Erythroblast (primary cell): ENCODE measurements around the gene CATSPERB.
"Not testable (repeated sequence)": the region's sequence is repeated elsewhere in the genome, so short reads cannot be mapped to it uniquely, and the experiment has no call there.

Experiments used
- DNase-seq, 2 experiments: peaks; one replicate each; lab custom pipeline; 2025; lab: John Stamatoyannopoulos, UW
- GATA1 ChIP-seq: IDR thresholded peaks from 2 replicates; pipeline ENCODE4 v1.6.1; 2011; ENCODE audit warnings: low read depth, mild to moderate bottlenecking, control low read depth, low read length, moderate library complexity
- POLR2A ChIP-seq: IDR thresholded peaks from 2 replicates; pipeline ENCODE4 v1.6.1; 2011; ENCODE audit warnings: mild to moderate bottlenecking, low read length

CATSPERB gene

GRCh38 chr14:91674911-91675310, 57.0 kb downstream of the CATSPERB start:
- TF ChIP-seq POLR2A (no peak), GATA1 (no peak)
- DNase-seq = no peak

- no peak for DNase-seq
- TF ChIP-seq POLR2A = no peak
- no peak for TF ChIP-seq GATA1
These were observed 62.0 kb downstream of the CATSPERB start for GRCh38 chr14:91669867-91670266.

- DNase-seq = not testable (repeated sequence)
These were observed 64.8 kb downstream of the CATSPERB start for GRCh38 chr14:91667101-91667500.

- DNase-seq = no peak
- TF ChIP-seq POLR2A = no peak
- no peak for TF ChIP-seq GATA1
These were observed 71.1 kb downstream of the CATSPERB start for GRCh38 chr14:91660790-91661189.

GRCh38 chr14:91654836-91655235, 77.0 kb downstream of the CATSPERB start:
- no peak for DNase-seq
- TF ChIP-seq POLR2A (no peak), GATA1 (no peak)

- DNase-seq = no peak
- no peak for TF ChIP-seq POLR2A
- no peak for TF ChIP-seq GATA1
These were observed 78.4 kb downstream of the CATSPERB start for GRCh38 chr14:91653451-91653850.

GRCh38 chr14:91649930-91650329, 82.0 kb downstream of the CATSPERB start:
- no peak for TF ChIP-seq POLR2A
- no peak for TF ChIP-seq GATA1
- peak; percentile 18 to 52 for DNase-seq

GRCh38 chr14:91647856-91648255, 84.0 kb downstream of the CATSPERB start:
- DNase-seq = no peak

GRCh38 chr14:91636604-91637003, 95.3 kb downstream of the CATSPERB start:
- TF ChIP-seq GATA1 (no peak), POLR2A (no peak)
- no peak for DNase-seq

More at GRCh38 chr14:91647856-91648255, 84.0 kb downstream of the CATSPERB start:
- TF ChIP-seq GATA1 (no peak), POLR2A (no peak)

GRCh38 chr14:91624757-91625156, 107.1 kb downstream of the CATSPERB start:
- no peak for DNase-seq
- TF ChIP-seq GATA1 (no peak), POLR2A (no peak)

- no peak for TF ChIP-seq POLR2A
- no peak for TF ChIP-seq GATA1
- DNase-seq = peak; percentile 36 to 54
These were observed 117.7 kb downstream of the CATSPERB start for GRCh38 chr14:91614187-91614586.

GRCh38 chr14:91613459-91614112, 118.3 kb downstream of the CATSPERB start:
- peak; percentile 41 for DNase-seq
- TF ChIP-seq GATA1 (no peak), POLR2A (no peak)

GRCh38 chr14:91611528-91611927, 120.4 kb downstream of the CATSPERB start:
- TF ChIP-seq POLR2A (no peak), GATA1 (no peak)

GRCh38 chr14:91609161-91609560, 122.7 kb downstream of the CATSPERB start:
- TF ChIP-seq POLR2A (no peak), GATA1 (no peak)
- DNase-seq = no peak

More at GRCh38 chr14:91611528-91611927, 120.4 kb downstream of the CATSPERB start:
- DNase-seq = no peak
